ENCODE measurements around the gene MT1X. TPM values are rescaled to one million over a fixed set of nuclear protein-coding genes. Genes with fewer than 3 reads are reported as not detected.
"Not testable (repeated sequence)": the region's sequence is repeated elsewhere in the genome, so short reads cannot be mapped to it uniquely, and the experiment has no call there.

The MT1X gene
- total and polyA plus RNA-seq, 2 of the 13 experiments (the other 11 are each of a cell fraction or from before 2014, with no cell fraction given), result 19.7 to 288 TPM

GRCh38 chr16:56662357-56663354, 19.6 kb upstream of the MT1X start:
- no peak for FAIRE-seq
- Histone ChIP-seq H3K79me2 (ENCODE audit: insufficient read depth, low read length) (no peaks in the 10 kb centered on the region), H4K20me1 (ENCODE audit: insufficient read depth, low read length) (no peaks in the 10 kb centered on the region), H3K9me3 (ENCODE audit: low read length) (no peaks in the 10 kb centered on the region), H3K27ac (ENCODE audit: extremely low read length, insufficient read depth, low read length) (no peak overlapping the region), H3K9ac (ENCODE audit: insufficient read depth, low read depth, low read length) (no peak overlapping the region), H3K4me2 (ENCODE audit: low read depth, low read length) (no peak overlapping the region), H3K4me1 (ENCODE audit: insufficient read depth, low read length) (peaks cover 25% of the 10 kb centered on the region), H3K36me3 (replicated peaks in 1 of 2; ENCODE audit: control insufficient read depth in 1 of 2, insufficient read depth in 2 of 2, low read length in 2 of 2) (no peaks in the 10 kb centered on the region), H2AFZ (ENCODE audit: low read length) (no peak overlapping the region), H3K27me3 (ENCODE audit: control insufficient read depth in 1 of 2, insufficient read depth in 2 of 2, low read length in 2 of 2) (no peaks in the 10 kb centered on the region; a peak in 1 of 5 replicates), H3K4me3 (replicated peaks in 1 of 3; ENCODE audit: insufficient read depth in 1 of 3, low read depth in 2 of 3, low read length in 3 of 3) (no peak overlapping the region)
- CTCF ChIA-PET (ENCODE audit: low intra/inter-chr PET ratio, low total read pairs), result no interaction called here
- TF ChIP-seq ZNF44 (CRISPR knock-in tag; IDR thresholded peaks at IDR 0.05), result no peak
- no peak for TF ChIP-seq TRIM24 (CRISPR knock-in tag; IDR thresholded peaks at IDR 0.05)
- TF ChIP-seq KDM1A (CRISPR knock-in tag; IDR thresholded peaks at IDR 0.05), result no peak
- TF ChIP-seq MYNN (CRISPR knock-in tag; IDR thresholded peaks at IDR 0.05; ENCODE audit: low read depth), result no peak
- TF ChIP-seq ZSCAN20 (CRISPR knock-in tag; IDR thresholded peaks at IDR 0.05; ENCODE audit: borderline replicate concordance), result no peak
- TF ChIP-seq XBP1 (CRISPR knock-in tag; IDR thresholded peaks at IDR 0.05), result no peak
- no TSS peak for BruUV-seq (replicated peaks)
- 76% methylated on average over 39 of the region's 48 CpGs for WGBS (ENCODE audit: low lambda C conversion rate)
- intact Hi-C loops (cut with micrococcal nuclease; ENCODE audit: unreplicated experiment) (no loop called here), in situ Hi-C loops (cut with HindIII; ENCODE audit: extremely low pct_ligation_motif_present, low pct_unique_long_range_greater_than_20kb) (no loop called here)
- no peak for DNase-seq (ENCODE audit: low spot score)
- POLR2A ChIA-PET, result interaction anchor here (0.9 kb wide), 1 partner anchor 56 kb away, joined by 3 read pairs; no protein-coding TSS in a partner anchor
- ATAC-seq, result no peak

- Histone ChIP-seq H3K27ac (ENCODE audit: extremely low read length, insufficient read depth, low read length) (no peak overlapping the region), H3K36me3 (replicated peaks in 1 of 2; ENCODE audit: control insufficient read depth in 1 of 2, insufficient read depth in 2 of 2, low read length in 2 of 2) (no peaks in the 10 kb centered on the region), H2AFZ (ENCODE audit: low read length) (no peak overlapping the region), H3K79me2 (ENCODE audit: insufficient read depth, low read length) (no peaks in the 10 kb centered on the region), H3K9me3 (ENCODE audit: low read length) (no peaks in the 10 kb centered on the region), H3K4me1 (ENCODE audit: insufficient read depth, low read length) (peaks cover 27% of the 10 kb centered on the region), H3K4me3 (replicated peaks in 1 of 3; ENCODE audit: insufficient read depth in 1 of 3, low read depth in 2 of 3, low read length in 3 of 3) (no peak overlapping the region), H3K9ac (ENCODE audit: insufficient read depth, low read depth, low read length) (no peak overlapping the region), H3K4me2 (ENCODE audit: low read depth, low read length) (no peak overlapping the region), H3K27me3 (ENCODE audit: control insufficient read depth in 1 of 2, insufficient read depth in 2 of 2, low read length in 2 of 2) (peaks cover 3 to 14% of the 10 kb centered on the region in 2 experiments; a peak in 3 of 5 replicates), H4K20me1 (ENCODE audit: insufficient read depth, low read length) (no peaks in the 10 kb centered on the region)
- intact Hi-C loops (cut with micrococcal nuclease; ENCODE audit: unreplicated experiment), result no loop called here
- FAIRE-seq (no peak), ATAC-seq (no peak), DNase-seq (ENCODE audit: low spot score) (no peak)
- ChIA-PET POLR2A (no interaction called here), CTCF (ENCODE audit: low intra/inter-chr PET ratio, low total read pairs) (no interaction called here)
- BruUV-seq (replicated peaks), result no TSS peak
- TF ChIP-seq TEAD3 (CRISPR knock-in tag; optimal IDR thresholded peaks at IDR 0.05; ENCODE audit: borderline replicate concordance) (no peak), CEBPB (IDR thresholded peaks at IDR 0.05; ENCODE audit: borderline replicate concordance, low read depth, low read length) (peak; percentile 36; the same call in 1 of the 2 replicates)
- 47% methylated on average over 1 of the region's 1 CpG for WGBS (ENCODE audit: low lambda C conversion rate)
- in situ Hi-C loops (cut with HindIII; ENCODE audit: extremely low pct_ligation_motif_present, low pct_unique_long_range_greater_than_20kb), result no loop called here
Measured at GRCh38 chr16:56664506-56664905, 17.8 kb upstream of the MT1X start.

DNA sequence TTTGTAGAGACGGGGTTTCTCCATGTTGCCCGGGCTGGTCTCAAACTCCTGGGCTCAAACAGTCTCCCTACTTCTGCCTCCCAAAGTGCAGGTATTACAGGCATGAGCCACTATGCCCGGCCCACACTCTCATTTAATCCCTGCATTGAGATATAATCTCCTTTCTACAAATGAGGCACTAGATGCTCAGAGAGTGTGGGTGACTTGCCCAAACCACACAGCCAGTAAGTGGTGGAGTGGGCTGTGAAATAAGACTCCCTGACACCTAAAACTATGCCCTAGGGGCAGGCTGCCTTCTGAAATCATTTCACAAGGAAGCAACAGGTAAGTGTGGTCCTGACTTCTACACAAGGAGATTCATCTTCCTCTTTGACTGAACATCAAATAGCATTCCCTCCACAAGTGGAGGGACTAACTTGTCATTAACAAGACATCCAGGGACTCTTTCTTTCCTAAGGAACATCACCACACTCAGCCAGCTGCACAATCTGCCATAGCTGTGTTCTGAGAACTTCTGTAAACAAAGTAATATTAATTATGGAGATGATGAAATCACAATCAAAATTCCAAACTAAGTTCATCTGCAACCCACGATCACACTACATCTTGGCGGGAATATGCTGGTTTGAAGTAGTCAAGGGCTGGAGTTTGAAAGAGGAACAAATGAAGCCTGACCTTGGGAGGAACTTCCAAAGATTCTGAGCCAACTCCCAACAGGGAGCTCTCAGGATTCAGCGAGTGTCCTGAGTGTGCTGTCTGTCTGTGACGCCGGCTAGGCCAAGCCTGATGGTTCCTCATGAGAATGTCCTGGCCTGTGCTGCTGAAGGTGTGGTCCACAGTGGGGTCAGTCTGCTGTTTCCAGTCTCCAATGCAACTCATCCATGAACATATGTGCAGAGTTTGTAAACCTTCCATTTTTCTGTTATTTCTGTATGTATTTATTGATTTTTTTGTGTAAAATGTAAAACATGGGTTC, 16.7 kb upstream of the MT1X start:
- in situ Hi-C loops (cut with HindIII; ENCODE audit: extremely low pct_ligation_motif_present, low pct_unique_long_range_greater_than_20kb); H3K4me3 ChIP-seq (replicated peaks in 1 of 3; ENCODE audit: insufficient read depth in 1 of 3, low read depth in 2 of 3, low read length in 3 of 3); H3K9ac ChIP-seq (ENCODE audit: insufficient read depth, low read depth, low read length); DNase-seq (ENCODE audit: low spot score); H4K20me1 ChIP-seq (ENCODE audit: insufficient read depth, low read length); H3K9me3 ChIP-seq (ENCODE audit: low read length); H3K27ac ChIP-seq (ENCODE audit: extremely low read length, insufficient read depth, low read length); CTCF ChIA-PET (ENCODE audit: low intra/inter-chr PET ratio, low total read pairs); H3K79me2 ChIP-seq (ENCODE audit: insufficient read depth, low read length); POLR2A ChIA-PET; H2AFZ ChIP-seq (ENCODE audit: low read length); ATAC-seq; intact Hi-C loops (cut with micrococcal nuclease; ENCODE audit: unreplicated experiment); BruUV-seq (replicated peaks); H3K4me2 ChIP-seq (ENCODE audit: low read depth, low read length); H3K36me3 ChIP-seq (replicated peaks in 1 of 2; ENCODE audit: control insufficient read depth in 1 of 2, insufficient read depth in 2 of 2, low read length in 2 of 2): not testable (repeated sequence)
- 45% methylated on average over 8 of the region's 8 CpGs for WGBS (ENCODE audit: low lambda C conversion rate)
- peak; percentile 68 for FAIRE-seq
- H3K4me1 ChIP-seq (ENCODE audit: insufficient read depth, low read length), result peaks cover 27% of the 10 kb centered on the region
- H3K27me3 ChIP-seq (ENCODE audit: control insufficient read depth in 1 of 2, insufficient read depth in 2 of 2, low read length in 2 of 2), result peaks cover 7 to 25% of the 10 kb centered on the region in 2 experiments

Data from HepG2 (cell line).